Tibial artery (tissue), 4 donors: ENCODE measurements around the gene MAN2B2.

Experiments used
- DNase-seq, 2 donors: peaks; one replicate each; pipeline ENCODE4 v3.0.0-alpha.2; 2019
- H3K27ac ChIP-seq, 2 donors: fragments of 200-600 bp; sonication (generic) in 1 of 2; 1 replicate in 1 of 2; 2 replicates in 1 of 2; pipeline ENCODE4 v1.5.1; 2018 to 2019; ENCODE audit warnings: mild to moderate bottlenecking in 1 of 2
- H3K27me3 ChIP-seq, 2 donors: fragments of 200-600 bp; sonication (generic) in 1 of 2; one replicate each; pipeline versions ENCODE4 v1.5.1 to v1.6.0; 2016 to 2019
- H3K36me3 ChIP-seq, 3 donors: fragments of 200-600 bp; sonication (generic) in 2 of 3; one replicate each; pipeline ENCODE4 v1.5.1; 2016 to 2019; ENCODE audit warnings: mild to moderate bottlenecking in 2 of 3
- H3K4me1 ChIP-seq, 4 donors: fragments of 200-600 bp; sonication (generic) in 2 of 4; 1 replicate in 3 of 4; 2 replicates in 1 of 4; pipeline ENCODE4 v1.5.1; 2016 to 2019
- H3K4me3 ChIP-seq, 2 donors: fragments of 200-600 bp; sonication (generic) in 1 of 2; 1 replicate in 1 of 2; 2 replicates in 1 of 2; pipeline ENCODE4 v1.5.1; 2018 to 2019; ENCODE audit warnings: mild to moderate bottlenecking in 2 of 2
- H3K9me3 ChIP-seq, 3 donors: fragments of 200-600 bp; sonication (generic) in 1 of 3; one replicate each; pipeline ENCODE4 v1.5.1; 2016 to 2019
- CTCF ChIP-seq, 2 experiments: fragments of 200-600 bp in 1 of 2; fragments of 450-650 bp in 1 of 2; IDR thresholded peaks; one replicate each; pipeline ENCODE4 v1.5.1; 2017 to 2019; ENCODE audit warnings: antibody characterized with exemption in 2 of 2, mild to moderate bottlenecking in 1 of 2, moderate library complexity in 1 of 2
- intact Hi-C: fragments of 100-400 bp; cut with DNase I; formaldehyde crosslinking; loops from one replicate; pipeline ENCODE4 v1.15.0; 2023; ENCODE audit warnings: low total_unique reads

Gene MAN2B2

GRCh38 chr4:6566391-6567190, 8.4 kb upstream of the MAN2B2 start:
- Histone ChIP-seq H3K4me3 (no peak overlapping the region), H3K4me1 (peaks cover 0 to 19% (median 16%) of the 10 kb centered on the region in 4 donors), H3K36me3 (no peaks in the 10 kb centered on the region), H3K9me3 (no peaks in the 10 kb centered on the region), H3K27me3 (peaks cover 3 to 51% of the 10 kb centered on the region in 2 donors), H3K27ac (no peak overlapping the region)
- TF ChIP-seq CTCF (IDR thresholded peaks at IDR 0.05), result no peak
- intact Hi-C loops, result no loop called here
- no peak for DNase-seq

DNA sequence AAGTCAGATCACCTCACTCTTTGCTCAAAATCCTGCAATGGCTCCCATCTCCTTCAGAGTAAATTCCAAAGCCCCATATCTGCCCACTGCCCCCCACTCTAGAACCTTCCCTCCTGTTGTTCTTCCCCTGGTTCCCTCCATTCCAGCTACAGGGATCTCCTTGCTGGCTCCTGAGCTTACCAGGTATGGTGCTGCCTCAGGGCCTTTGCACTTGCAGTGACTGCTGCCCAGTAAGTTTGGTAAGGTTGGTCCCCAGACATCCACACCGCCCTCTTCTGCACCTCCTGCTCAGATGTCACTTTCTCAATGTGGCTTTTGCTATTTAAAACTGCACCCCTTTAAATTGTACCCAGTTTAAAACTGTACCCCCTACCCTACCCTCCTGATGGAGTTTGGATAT, 7.8 kb upstream of the MAN2B2 start:
- intact Hi-C loops, result no loop called here
- no peaks in the 10 kb centered on the region for H3K36me3 ChIP-seq
- H3K9me3 ChIP-seq, result no peaks in the 10 kb centered on the region
- H3K4me3 ChIP-seq, result no peak overlapping the region
- no peak for DNase-seq
- peaks cover 3 to 44% of the 10 kb centered on the region in 2 donors for H3K27me3 ChIP-seq
- peaks cover 0 to 19% (median 16%) of the 10 kb centered on the region in 4 donors for H3K4me1 ChIP-seq
- no peak overlapping the region for H3K27ac ChIP-seq
- TF ChIP-seq CTCF (IDR thresholded peaks at IDR 0.05), result no peak

- Histone ChIP-seq H3K4me1 (peaks cover 0 to 12% (median 11%) of the 10 kb centered on the region in 4 donors), H3K36me3 (no peaks in the 10 kb centered on the region), H3K27me3 (peaks cover 3 to 35% of the 10 kb centered on the region in 2 donors), H3K27ac (no peak overlapping the region), H3K4me3 (no peak overlapping the region), H3K9me3 (no peaks in the 10 kb centered on the region)
- DNase-seq, result no peak
- TF ChIP-seq CTCF (IDR thresholded peaks at IDR 0.05), result no peak
- intact Hi-C loops, result no loop called here
These were observed 6.8 kb upstream of the MAN2B2 start for GRCh38 chr4:6568148-6568547.

DNA sequence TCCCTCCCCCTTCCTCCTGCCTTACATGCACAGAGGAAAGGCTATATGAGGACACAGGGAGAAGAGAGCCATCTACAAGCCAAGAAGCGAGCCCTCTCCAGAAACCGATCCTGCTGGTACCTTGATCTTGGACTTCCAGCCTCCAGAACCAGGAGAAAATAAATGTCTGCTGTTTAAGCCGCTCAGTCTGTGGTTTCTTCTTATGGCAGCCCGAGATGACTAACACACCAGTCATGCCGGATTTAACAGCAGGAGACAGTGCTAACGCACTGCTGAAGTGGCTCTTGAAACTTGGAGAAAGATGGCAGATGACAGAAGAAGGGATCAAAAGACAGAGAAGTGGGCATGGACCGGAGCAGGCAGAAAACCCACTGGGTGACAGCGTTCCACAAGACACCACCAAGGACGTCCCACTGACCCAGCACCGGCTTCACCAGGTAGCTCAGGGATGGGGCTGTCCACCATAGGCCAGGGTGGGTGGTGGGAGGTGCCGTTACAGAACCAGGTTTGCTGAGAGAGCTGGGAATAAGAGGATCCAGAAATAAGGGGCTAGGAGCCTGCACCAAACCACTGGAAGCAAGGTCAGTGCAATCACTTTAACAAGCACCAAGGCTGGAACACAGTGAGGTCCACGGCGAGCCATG, 6.2 kb upstream of the MAN2B2 start:
- Histone ChIP-seq H3K27ac (no peak overlapping the region), H3K36me3 (no peaks in the 10 kb centered on the region), H3K27me3 (peaks cover 3 to 32% of the 10 kb centered on the region in 2 donors), H3K4me3 (no peak overlapping the region), H3K4me1 (peaks cover 0 to 10% (median 7%) of the 10 kb centered on the region in 4 donors), H3K9me3 (no peaks in the 10 kb centered on the region)
- TF ChIP-seq CTCF (IDR thresholded peaks at IDR 0.05), result no peak
- DNase-seq, result no peak
- intact Hi-C loops, result no loop called here

DNA sequence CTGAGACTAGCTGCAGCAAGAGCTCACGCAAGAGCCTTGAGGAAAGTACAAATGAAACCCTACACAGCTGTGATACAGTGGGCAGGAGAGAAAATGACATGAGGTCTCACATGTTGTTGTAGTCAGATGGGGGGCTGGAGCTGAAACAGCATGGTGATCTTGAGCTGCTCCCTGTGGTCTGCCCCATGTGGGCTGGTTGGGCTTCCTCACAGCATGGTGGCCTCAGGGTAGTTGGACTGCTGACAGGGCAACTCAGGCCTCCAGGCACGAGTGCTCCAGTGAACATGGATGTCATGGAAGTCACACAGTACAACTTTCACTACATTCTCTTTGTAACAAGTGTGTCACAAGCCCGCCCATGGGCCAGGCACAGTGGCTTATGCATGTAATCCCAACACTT, 3.4 kb upstream of the MAN2B2 start:
- intact Hi-C loops, result loop anchor here (10.0 kb wide), 3 partner anchors 103 to 307 kb away; partner anchors contain the start of gene WFS1
- Histone ChIP-seq H3K27me3 (peaks cover 0 to 7% of the 10 kb centered on the region in 2 donors), H3K4me3 (no peak overlapping the region), H3K4me1 (peaks cover 0 to 27% (median 14%) of the 10 kb centered on the region in 4 donors), H3K36me3 (no peaks in the 10 kb centered on the region), H3K27ac (no peak overlapping the region), H3K9me3 (no peaks in the 10 kb centered on the region)
- no peak for DNase-seq
- TF ChIP-seq CTCF (IDR thresholded peaks at IDR 0.05), result no peak
